H1 (cell line): ENCODE results near the gene NDUFB10. TPM values are rescaled to one million over a fixed set of nuclear protein-coding genes. Genes with fewer than 3 reads are reported as not detected.

Experiments used
- CTCF ChIA-PET: fragments of 300-600 bp; sonication (Branson Sonifier 250); formaldehyde crosslinking; loops from one replicate; lab custom pipeline; 2021; ENCODE audit not compliant: partially characterized antibody; lab: Charles Lee
- POLR2A ChIA-PET: fragments of 300-600 bp; sonication (Branson Sonifier 250); formaldehyde crosslinking; loops from one replicate; lab custom pipeline; 2021; ENCODE audit warnings: inconsistent platforms; ENCODE audit not compliant: partially characterized antibody; lab: Charles Lee
- DNase-seq, 2 experiments: peaks; one replicate each; pipeline versions ENCODE4 v3.0.0 to v3.0.0-alpha.2; 2010 to 2022; ENCODE audit warnings: low spot score in 2 of 2, low read depth in 1 of 2, mixed read lengths in 1 of 2
- FAIRE-seq: peaks from 2 replicates; lab custom pipeline; 2011; peaks lifted over from hg19 to GRCh38; lab: Jason Lieb, UNC
- H2AFZ ChIP-seq: 2 replicates; pipeline ENCODE4 v1.8.1; 2012; ENCODE audit warnings: low read length, inconsistent platforms
- H2AK5ac ChIP-seq: 2 replicates; pipeline ENCODE4 v1.6.1; 2013; ENCODE audit warnings: low read depth, low read length
- H2BK120ac ChIP-seq: replicated peaks from 2 replicates; pipeline ENCODE3; 2013; ENCODE audit warnings: low read depth, low read length, inconsistent platforms
- H2BK12ac ChIP-seq: 2 replicates; pipeline ENCODE4 v1.6.1; 2013; ENCODE audit warnings: low read depth, low read length
- H2BK15ac ChIP-seq: 2 replicates; pipeline ENCODE4 v1.6.1; 2013; ENCODE audit warnings: low read length
- H2BK20ac ChIP-seq: 2 replicates; pipeline ENCODE4 v1.6.1; 2013; ENCODE audit warnings: low read length
- H2BK5ac ChIP-seq: 2 replicates; pipeline ENCODE4 v1.6.1; 2013; ENCODE audit warnings: low read depth, low read length
- H3K14ac ChIP-seq: 2 replicates; pipeline ENCODE4 v1.6.1; 2013; ENCODE audit warnings: inconsistent platforms; ENCODE audit not compliant: insufficient read length
- H3K18ac ChIP-seq: 2 replicates; pipeline ENCODE4 v1.6.1; 2013; ENCODE audit warnings: low read length; ENCODE audit errors: extremely low read depth
- H3K23ac ChIP-seq: 2 replicates; pipeline ENCODE4 v1.6.1; 2013; ENCODE audit warnings: inconsistent platforms; ENCODE audit not compliant: insufficient read length
- H3K23me2 ChIP-seq: 2 replicates; pipeline ENCODE4 v1.6.1; 2013; ENCODE audit warnings: low read depth, low read length
- H3K27ac ChIP-seq: 2 replicates; pipeline ENCODE4 v1.6.1; 2011; ENCODE audit warnings: low read depth, low read length, inconsistent platforms
- H3K27me3 ChIP-seq, 4 experiments: replicated peaks in 1 of 4; 1 replicate in 1 of 4; 2 replicates in 3 of 4; pipeline versions ENCODE4 v1.6.1 to v1.8.1; 2011 to 2013; ENCODE audit warnings: low read length in 3 of 4, mild to moderate bottlenecking in 3 of 4, inconsistent platforms in 2 of 4, mixed read lengths in 2 of 4, moderate library complexity in 1 of 4; ENCODE audit not compliant: control insufficient read depth in 3 of 4, insufficient read depth in 3 of 4; ENCODE audit errors: extremely low read depth in 1 of 4
- H3K36me3 ChIP-seq, 4 experiments: 2 replicates each; pipeline versions ENCODE4 v1.6.1 to v1.8.1; 2011 to 2013; ENCODE audit warnings: mild to moderate bottlenecking in 4 of 4, low read length in 3 of 4, moderate library complexity in 2 of 4, control low read depth in 1 of 4, inconsistent platforms in 1 of 4; ENCODE audit not compliant: insufficient read depth in 4 of 4, control insufficient read depth in 2 of 4
- H3K4ac ChIP-seq: replicated peaks from 2 replicates; pipeline ENCODE3; 2013; ENCODE audit warnings: low read length, low read depth, mixed read lengths, inconsistent platforms; ENCODE audit not compliant: insufficient read length
- H3K4me1 ChIP-seq, 4 experiments: replicated peaks in 1 of 4; 1 replicate in 1 of 4; 2 replicates in 3 of 4; pipeline versions ENCODE4 v1.6.1 to v1.8.1; 2011 to 2013; ENCODE audit warnings: low read length in 3 of 4, inconsistent platforms in 2 of 4, mixed read lengths in 1 of 4; ENCODE audit not compliant: insufficient read depth in 4 of 4, control insufficient read depth in 3 of 4
- H3K4me2 ChIP-seq, 2 experiments: 2 replicates each; pipeline versions ENCODE4 v1.6.1 to v1.8.1; 2011 to 2013; ENCODE audit warnings: low read depth in 2 of 2, low read length in 2 of 2, control low read depth in 1 of 2, inconsistent platforms in 1 of 2, mild to moderate bottlenecking in 1 of 2; ENCODE audit not compliant: insufficient read depth in 1 of 2
- H3K4me3 ChIP-seq, 4 experiments: fragments of 200-600, 300-600 bp in 1 of 4; sonication (generic), shearing (Covaris generic), sonication (Bioruptor Twin) in 1 of 4; 2 replicates each; pipeline versions ENCODE4 v1.5.1 to v1.8.1; 2011 to 2016; ENCODE audit warnings: low read length in 4 of 4, low read depth in 3 of 4, control low read depth in 2 of 4, inconsistent platforms in 2 of 4, mild to moderate bottlenecking in 2 of 4, mixed read lengths in 1 of 4, moderate library complexity in 1 of 4; ENCODE audit not compliant: insufficient read depth in 2 of 4; ENCODE audit errors: extremely low read depth in 1 of 4
- H3K56ac ChIP-seq: replicated peaks from 2 replicates; pipeline ENCODE3; 2013; ENCODE audit warnings: low read depth, mild to moderate bottlenecking, mixed read lengths, low read length, inconsistent platforms; ENCODE audit not compliant: insufficient read length
- H3K79me1 ChIP-seq: 2 replicates; pipeline ENCODE4 v1.6.1; 2013; ENCODE audit warnings: low read depth, low read length, control low read depth
- H3K79me2 ChIP-seq, 2 experiments: 2 replicates each; pipeline versions ENCODE4 v1.6.1 to v1.8.1; 2012 to 2013; ENCODE audit warnings: low read length in 2 of 2, mild to moderate bottlenecking in 2 of 2, inconsistent platforms in 1 of 2; ENCODE audit not compliant: insufficient read depth in 2 of 2, control insufficient read depth in 1 of 2
- H3K9ac ChIP-seq, 4 experiments: replicated peaks in 1 of 4; 1 replicate in 1 of 4; 2 replicates in 3 of 4; pipeline versions ENCODE4 v1.6.1 to v1.8.1; 2011 to 2013; ENCODE audit warnings: low read depth in 3 of 4, low read length in 3 of 4, control low read depth in 2 of 4, mild to moderate bottlenecking in 2 of 4, moderate library complexity in 2 of 4, inconsistent platforms in 1 of 4; ENCODE audit errors: extremely low read depth in 1 of 4
- H3K9me3 ChIP-seq, 2 experiments: 2 replicates each; pipeline versions ENCODE4 v1.6.1 to v1.8.1; 2012 to 2013; ENCODE audit warnings: mild to moderate bottlenecking in 2 of 2, moderate library complexity in 2 of 2, control low read depth in 1 of 2, inconsistent platforms in 1 of 2, low read depth in 1 of 2, low read length in 1 of 2, mixed read lengths in 1 of 2; ENCODE audit not compliant: insufficient read depth in 2 of 2
- H4K20me1 ChIP-seq, 2 experiments: replicated peaks in 1 of 2; 2 replicates each; pipeline versions ENCODE3 to v1.8.1; 2011 to 2013; ENCODE audit warnings: inconsistent platforms in 2 of 2, low read length in 2 of 2, mild to moderate bottlenecking in 1 of 2; ENCODE audit not compliant: insufficient read depth in 2 of 2, control insufficient read depth in 1 of 2
- H4K5ac ChIP-seq: 2 replicates; pipeline ENCODE4 v1.6.1; 2013; ENCODE audit warnings: low read length, low read depth, mixed read lengths, inconsistent platforms; ENCODE audit not compliant: insufficient read length
- H4K8ac ChIP-seq: 2 replicates; pipeline ENCODE4 v1.8.0; 2013; ENCODE audit warnings: mild to moderate bottlenecking, moderate library complexity, low read length, inconsistent platforms; ENCODE audit not compliant: insufficient read depth; ENCODE audit errors: extremely low read depth
- H4K91ac ChIP-seq: replicated peaks from 2 replicates; pipeline ENCODE3; 2013; ENCODE audit warnings: low read length, mixed read lengths, inconsistent platforms; ENCODE audit not compliant: insufficient read length
- CHD2 ChIP-seq: IDR thresholded peaks from 2 replicates; pipeline ENCODE4 v1.6.1; 2012; ENCODE audit warnings: low read length, improper control_type of control experiment
- HDAC6 ChIP-seq: IDR thresholded peaks from one replicate; pipeline ENCODE4 v1.7.1; 2012; ENCODE audit warnings: low read depth, mild to moderate bottlenecking, inconsistent platforms, low read length, moderate library complexity
- JUN ChIP-seq: IDR thresholded peaks from 2 replicates; pipeline ENCODE4 v1.6.1; 2011; ENCODE audit warnings: low read depth, mild to moderate bottlenecking, improper control_type of control experiment, low read length
- KDM1A ChIP-seq: fragments of 200-600, 300-600 bp; sonication (generic); IDR thresholded peaks from 2 replicates; pipeline ENCODE4 v1.7.1; 2016; ENCODE audit warnings: mild to moderate bottlenecking, low read length, borderline replicate concordance
- KDM5A ChIP-seq: fragments of 200-600 bp; IDR thresholded peaks from 2 replicates; pipeline ENCODE4 v1.7.1; 2012; ENCODE audit warnings: mild to moderate bottlenecking, low read length, inconsistent platforms, mixed read lengths
- PHF8 ChIP-seq: fragments of 200-600 bp; sonication (generic); conservative IDR thresholded peaks from 2 replicates; pipeline ENCODE4 v1.7.1; 2012; ENCODE audit warnings: low read depth, mild to moderate bottlenecking, inconsistent platforms, low read length, moderate library complexity
- RAD21 ChIP-seq, 2 experiments: IDR thresholded peaks in 1 of 2; conservative IDR thresholded peaks in 1 of 2; 2 replicates each; pipeline ENCODE4 v1.6.1; 2011; ENCODE audit warnings: low read depth in 2 of 2, low read length in 2 of 2, improper control_type of control experiment in 1 of 2, inconsistent platforms in 1 of 2, mild to moderate bottlenecking in 1 of 2, moderate library complexity in 1 of 2
- RXRA ChIP-seq: IDR thresholded peaks from 2 replicates; pipeline ENCODE4 v1.6.1; 2011; ENCODE audit warnings: low read depth, mild to moderate bottlenecking, low read length, moderate library complexity; ENCODE audit not compliant: insufficient read depth
- SP1 ChIP-seq: IDR thresholded peaks from 2 replicates; pipeline ENCODE4 v1.6.1; 2011; ENCODE audit warnings: low read depth, low read length
- TAF1 ChIP-seq: IDR thresholded peaks from 2 replicates; pipeline ENCODE4 v1.6.1; 2011; ENCODE audit warnings: mild to moderate bottlenecking, low read depth, low read length
- WGBS, 2 experiments: shearing (Covaris generic) in 1 of 2; methylation state at CpG; one replicate each; pipeline versions ENCODE4 v1.1.6 to v1.1.7; 2013 to 2015; ENCODE audit warnings: low lambda C conversion rate in 2 of 2, mixed read lengths in 2 of 2, inconsistent platforms in 1 of 2, low coverage in 1 of 2, missing lambda C conversion rate in 1 of 2; ENCODE audit not compliant: insufficient replicate concordance in 2 of 2, insufficient coverage in 1 of 2, insufficient read length in 1 of 2; ENCODE audit errors: extremely low coverage in 1 of 2, missing lambda C conversion rate in 1 of 2; 5-methylcytosine and 5-hydroxymethylcytosine counted together
- polyA plus RNA-seq, 7 experiments: library from polyadenylated mRNA; depleted of rRNA in 3 of 7; stranded (reverse) in 5 of 7; unstranded in 2 of 7; fragments of >200 nt in 5 of 7; fragments of 200-250 nt in 2 of 7; gene quantifications; 1 replicate in 5 of 7; 2 replicates in 1 of 7; 4 replicates in 1 of 7; pipeline versions ENCODE4 v1.2.1 to v1.2.3, GENCODE V29; 2011 to 2013; ENCODE audit warnings: missing spikeins in 2 of 7, mixed read lengths in 2 of 7
- total RNA-seq: library from RNA; stranded (reverse); fragmentation: NEBNext Ultra II Directional; extraction: Animal tissue kit (Norgen Biotek cat#: 25700); gene quantifications from 2 replicates; pipeline ENCODE4 v1.2.1, GENCODE V29; 2021
- TF ChIP-seq, protein P1 (sequence below): IDR thresholded peaks from 2 replicates; pipeline ENCODE4 v1.6.1; 2012; ENCODE audit warnings: low read length, inconsistent platforms

Gene NDUFB10
- total and polyA plus RNA-seq, 2 of the 8 experiments (the other 6 are each of a cell fraction or from before 2014, with no cell fraction given): 183 to 194 TPM

GRCh38 chr16:1916640-1916990, 42.7 kb upstream of the NDUFB10 start:
- peak overlapping the region; percentile 65 to 80 for H3K4me2 ChIP-seq
- no peak overlapping the region for H2BK5ac ChIP-seq
- no peaks in the 10 kb centered on the region for H3K9me3 ChIP-seq
- H3K14ac ChIP-seq: no peak overlapping the region
- ChIA-PET POLR2A (interaction anchor here (0.5 to 2.8 kb wide), 6 partner anchors 9 to 51 kb away, joined by 3 to 15 read pairs (median 6); partner anchors contain the start of gene RPS2), CTCF (interaction anchor here (0.7 to 4.0 kb wide), 10 partner anchors 10 to 148 kb away, joined by 3 to 19 read pairs (median 3); no protein-coding TSS in a partner anchor)
- no peak overlapping the region for H3K9ac ChIP-seq
- no peak overlapping the region for H3K18ac ChIP-seq
- peak overlapping the region in 1 of 4 experiments; percentile 54; a peak in 2 of 8 replicates for H3K4me3 ChIP-seq
- H2BK12ac ChIP-seq: no peak overlapping the region
- H3K4ac ChIP-seq: no peak overlapping the region
- H2BK120ac ChIP-seq: no peak overlapping the region
- H4K5ac ChIP-seq: no peak overlapping the region
- peaks cover 0 to 7% (median 0%) of the 10 kb centered on the region in 4 experiments; a peak in 1 of 8 replicates for H3K36me3 ChIP-seq
- H4K20me1 ChIP-seq: peaks cover 4 to 9% of the 10 kb centered on the region in 2 experiments
- H3K27me3 ChIP-seq: peaks cover 39 to 72% (median 61%) of the 10 kb centered on the region in 4 experiments
- H4K91ac ChIP-seq: peak overlapping the region; percentile 44
- no peak overlapping the region for H2BK20ac ChIP-seq
- H3K27ac ChIP-seq: no peak overlapping the region
- H3K56ac ChIP-seq: no peak overlapping the region
- no peak overlapping the region for H4K8ac ChIP-seq
- H3K4me1 ChIP-seq: peaks cover 0 to 37% (median 23%) of the 10 kb centered on the region in 4 experiments; a peak in 6 of 7 replicates
- no peaks in the 10 kb centered on the region for H3K79me2 ChIP-seq
- WGBS, 2 experiments: 19% methylated on average over 2 of the region's 5 CpGs; no CpG with 5 or more reads in 1 of the 2 experiments
- H2AK5ac ChIP-seq: no peak overlapping the region
- no peak overlapping the region for H2AFZ ChIP-seq
- H3K79me1 ChIP-seq: no peaks in the 10 kb centered on the region
- DNase-seq: no peak
- no peak for FAIRE-seq
- H3K23me2 ChIP-seq: peaks cover 9% of the 10 kb centered on the region; the same call in 1 of the 2 replicates
- no peak overlapping the region for H3K23ac ChIP-seq
- no peak overlapping the region for H2BK15ac ChIP-seq
- TF ChIP-seq KDM5A (no peak), RXRA (no peak), TAF1 (no peak), SP1 (no peak), HDAC6 (no peak), KDM1A (no peak), RAD21 (IDR thresholded peaks at IDR 0.05 in 1 of 2, conservative IDR thresholded peaks at IDR 0.05 in 1 of 2; ENCODE audit: low read depth in 2 of 2, low read length in 2 of 2) (peak in 1 of 2 experiments; percentile 4; a peak in 1 of 4 replicates), JUN (no peak), PHF8 (no peak), CHD2 (no peak)
- TF ChIP-seq, protein P1, sequence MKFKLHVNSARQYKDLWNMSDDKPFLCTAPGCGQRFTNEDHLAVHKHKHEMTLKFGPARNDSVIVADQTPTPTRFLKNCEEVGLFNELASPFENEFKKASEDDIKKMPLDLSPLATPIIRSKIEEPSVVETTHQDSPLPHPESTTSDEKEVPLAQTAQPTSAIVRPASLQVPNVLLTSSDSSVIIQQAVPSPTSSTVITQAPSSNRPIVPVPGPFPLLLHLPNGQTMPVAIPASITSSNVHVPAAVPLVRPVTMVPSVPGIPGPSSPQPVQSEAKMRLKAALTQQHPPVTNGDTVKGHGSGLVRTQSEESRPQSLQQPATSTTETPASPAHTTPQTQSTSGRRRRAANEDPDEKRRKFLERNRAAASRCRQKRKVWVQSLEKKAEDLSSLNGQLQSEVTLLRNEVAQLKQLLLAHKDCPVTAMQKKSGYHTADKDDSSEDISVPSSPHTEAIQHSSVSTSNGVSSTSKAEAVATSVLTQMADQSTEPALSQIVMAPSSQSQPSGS: no peak
